22Rv1 (cell line): ENCODE results near the gene KHDC4.

Experiments used
- H3K27ac ChIP-seq: fragments of 450-650 bp; 2 replicates; pipeline ENCODE4 v1.5.1; 2017
- CTCF ChIP-seq: fragments of 450-650 bp; IDR thresholded peaks from 2 replicates; pipeline ENCODE4 v1.5.1; 2017; ENCODE audit warnings: mild to moderate bottlenecking
- ZFX ChIP-seq: fragments of 450-650 bp; IDR thresholded peaks from 2 replicates; pipeline ENCODE4 v1.6.1; 2017; ENCODE audit warnings: antibody characterized with exemption, borderline replicate concordance

Gene KHDC4

GRCh38 chr1:155960081-155960745 is 26.0 kb upstream of the KHDC4 start:
- H3K27ac ChIP-seq: no peak overlapping the region
- TF ChIP-seq ZFX (no peak), CTCF (no peak)

- H3K27ac ChIP-seq: no peak overlapping the region
- TF ChIP-seq ZFX: no peak
- no peak for TF ChIP-seq CTCF
These were observed 23.2 kb upstream of the KHDC4 start for GRCh38 chr1:155957411-155957915.

- H3K27ac ChIP-seq: no peak overlapping the region
- TF ChIP-seq CTCF: no peak
- TF ChIP-seq ZFX: no peak
These were observed 20.4 kb upstream of the KHDC4 start for GRCh38 chr1:155954645-155955044.

GRCh38 chr1:155952505-155952890 is 18.3 kb upstream of the KHDC4 start:
- TF ChIP-seq CTCF (no peak), ZFX (no peak)
- H3K27ac ChIP-seq: no peak overlapping the region

- no peak overlapping the region for H3K27ac ChIP-seq
- no peak for TF ChIP-seq ZFX
- no peak for TF ChIP-seq CTCF
These were observed 17.7 kb upstream of the KHDC4 start for GRCh38 chr1:155951753-155952504.

- no peak overlapping the region for H3K27ac ChIP-seq
- TF ChIP-seq CTCF (no peak), ZFX (no peak)
These were observed 16.6 kb upstream of the KHDC4 start for GRCh38 chr1:155950829-155951228.

GRCh38 chr1:155947741-155948140 is 13.5 kb upstream of the KHDC4 start:
- no peak overlapping the region for H3K27ac ChIP-seq
- TF ChIP-seq ZFX: no peak
